ENCODE measurements around the gene ERMP1. TPM values are rescaled to one million over a fixed set of nuclear protein-coding genes. Genes with fewer than 3 reads are reported as not detected.

Gene ERMP1
- total RNA-seq, 1 donor from 2014 or later: 10.2 TPM

- DNase-seq (ENCODE audit: low read depth): no peak
- Histone ChIP-seq H3K36me3 (ENCODE audit: control insufficient read depth, insufficient read depth, low read length) (peaks cover 2% of the 10 kb centered on the region), H3K27me3 (ENCODE audit: control insufficient read depth, insufficient read depth, low read length) (no peaks in the 10 kb centered on the region), H3K4me3 (ENCODE audit: low read depth, low read length) (no peak overlapping the region)
- no peak for TF ChIP-seq CTCF (IDR thresholded peaks at IDR 0.05; ENCODE audit: insufficient read depth, low read length, poor library complexity, severe bottlenecking)
These were observed 15.1 kb downstream of the ERMP1 start for GRCh38 chr9:5817862-5818261.

GRCh38 chr9:5815461-5815860, 17.5 kb downstream of the ERMP1 start:
- no peak for DNase-seq (ENCODE audit: low read depth)
- no peaks in the 10 kb centered on the region for H3K27me3 ChIP-seq (ENCODE audit: control insufficient read depth, insufficient read depth, low read length)
- no peak for TF ChIP-seq CTCF (IDR thresholded peaks at IDR 0.05; ENCODE audit: insufficient read depth, low read length, poor library complexity, severe bottlenecking)
- peaks cover 2% of the 10 kb centered on the region for H3K36me3 ChIP-seq (ENCODE audit: control insufficient read depth, insufficient read depth, low read length)
- no peak overlapping the region for H3K4me3 ChIP-seq (ENCODE audit: low read depth, low read length)

GRCh38 chr9:5813824-5814223, 19.1 kb downstream of the ERMP1 start:
- Histone ChIP-seq H3K36me3 (ENCODE audit: control insufficient read depth, insufficient read depth, low read length) (peaks cover 4% of the 10 kb centered on the region), H3K4me3 (ENCODE audit: low read depth, low read length) (no peak overlapping the region), H3K27me3 (ENCODE audit: control insufficient read depth, insufficient read depth, low read length) (no peaks in the 10 kb centered on the region)
- no peak for TF ChIP-seq CTCF (IDR thresholded peaks at IDR 0.05; ENCODE audit: insufficient read depth, low read length, poor library complexity, severe bottlenecking)
- DNase-seq (ENCODE audit: low read depth): no peak

- Histone ChIP-seq H3K27me3 (ENCODE audit: control insufficient read depth, insufficient read depth, low read length) (no peaks in the 10 kb centered on the region), H3K36me3 (ENCODE audit: control insufficient read depth, insufficient read depth, low read length) (peaks cover 2% of the 10 kb centered on the region), H3K4me3 (ENCODE audit: low read depth, low read length) (no peak overlapping the region)
- no peak for DNase-seq (ENCODE audit: low read depth)
- TF ChIP-seq CTCF (IDR thresholded peaks at IDR 0.05; ENCODE audit: insufficient read depth, low read length, poor library complexity, severe bottlenecking): no peak
These were observed 21.2 kb downstream of the ERMP1 start for GRCh38 chr9:5811751-5812150.

- Histone ChIP-seq H3K27me3 (ENCODE audit: control insufficient read depth, insufficient read depth, low read length) (no peaks in the 10 kb centered on the region), H3K4me3 (ENCODE audit: low read depth, low read length) (no peak overlapping the region), H3K36me3 (ENCODE audit: control insufficient read depth, insufficient read depth, low read length) (peaks cover 6% of the 10 kb centered on the region)
- no peak for DNase-seq (ENCODE audit: low read depth)
- TF ChIP-seq CTCF (IDR thresholded peaks at IDR 0.05; ENCODE audit: insufficient read depth, low read length, poor library complexity, severe bottlenecking): no peak
These were observed 27.4 kb downstream of the ERMP1 start for GRCh38 chr9:5805478-5805877.

GRCh38 chr9:5801739-5802113, 31.2 kb downstream of the ERMP1 start:
- H3K27me3 ChIP-seq (ENCODE audit: control insufficient read depth, insufficient read depth, low read length): no peaks in the 10 kb centered on the region
- no peak for DNase-seq (ENCODE audit: low read depth)
- H3K4me3 ChIP-seq (ENCODE audit: low read depth, low read length): no peak overlapping the region
- peaks cover 3% of the 10 kb centered on the region for H3K36me3 ChIP-seq (ENCODE audit: control insufficient read depth, insufficient read depth, low read length)
- no peak for TF ChIP-seq CTCF (IDR thresholded peaks at IDR 0.05; ENCODE audit: insufficient read depth, low read length, poor library complexity, severe bottlenecking)

Measured in kidney epithelial cell (primary cell).